ENCODE measurements around the gene CADPS. TPM values are rescaled to one million over a fixed set of nuclear protein-coding genes. Genes with fewer than 3 reads are reported as not detected.

Gene CADPS
- total and polyA plus RNA-seq, 5 donors = 29.4 to 64.2 (median 39.3) TPM

GRCh38 chr3:62416144-62416543, 459.1 kb downstream of the CADPS start:
- no peak overlapping the region for H3K27ac ChIP-seq (ENCODE audit: low read length)
- no peaks in the 10 kb centered on the region for H3K27me3 ChIP-seq (ENCODE audit: control insufficient read depth, insufficient read depth)
- no peak overlapping the region for H3K4me3 ChIP-seq (ENCODE audit: low read length)
- no peaks in the 10 kb centered on the region for H3K4me1 ChIP-seq (ENCODE audit: control insufficient read depth, insufficient read depth, low read length)
- intact Hi-C loops (cut with DNase I) = no loop called here
- H3K9me3 ChIP-seq (ENCODE audit: control insufficient read depth, low read length) = no peaks in the 10 kb centered on the region
- no peak for DNase-seq
- 50% methylated on average over 3 of the region's 3 CpGs for WGBS
- ATAC-seq = no peak

DNA sequence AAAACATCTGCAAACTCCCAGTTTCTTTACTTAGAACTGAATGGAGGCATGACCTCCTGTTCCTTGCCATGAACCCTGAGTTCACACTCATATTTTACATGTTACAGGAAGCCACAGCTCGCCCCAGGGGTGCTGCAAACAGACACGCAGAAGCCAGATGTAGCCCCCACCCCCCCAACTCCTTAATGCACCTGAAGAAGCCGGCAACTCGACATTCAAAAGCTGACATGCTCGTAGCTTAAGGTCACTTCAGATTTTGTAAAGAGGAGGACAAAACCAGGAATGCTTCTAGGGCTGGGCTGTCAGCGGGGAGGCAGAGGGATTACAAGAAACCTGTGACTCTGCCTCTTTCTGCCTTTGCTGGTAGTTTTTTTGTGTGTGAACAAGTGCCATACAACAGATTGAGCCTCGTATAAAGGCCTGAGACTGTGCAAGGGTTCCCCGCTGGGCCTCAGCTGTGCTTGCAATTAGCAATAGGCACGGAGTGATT, 459.9 kb downstream of the CADPS start:
- Histone ChIP-seq H3K27me3 (ENCODE audit: control insufficient read depth, insufficient read depth) (no peaks in the 10 kb centered on the region), H3K4me1 (ENCODE audit: control insufficient read depth, insufficient read depth, low read length) (no peaks in the 10 kb centered on the region), H3K9me3 (ENCODE audit: control insufficient read depth, low read length) (no peaks in the 10 kb centered on the region), H3K27ac (ENCODE audit: low read length) (no peak overlapping the region), H3K4me3 (ENCODE audit: low read length) (no peak overlapping the region)
- intact Hi-C loops (cut with DNase I) = no loop called here
- ATAC-seq = no peak
- no peak for DNase-seq
- WGBS = 53% methylated on average over 9 of the region's 9 CpGs

GRCh38 chr3:62414786-62415185, 460.4 kb downstream of the CADPS start:
- Histone ChIP-seq H3K27ac (ENCODE audit: low read length) (no peak overlapping the region), H3K4me1 (ENCODE audit: control insufficient read depth, insufficient read depth, low read length) (no peaks in the 10 kb centered on the region), H3K4me3 (ENCODE audit: low read length) (no peak overlapping the region), H3K27me3 (ENCODE audit: control insufficient read depth, insufficient read depth) (no peaks in the 10 kb centered on the region), H3K9me3 (ENCODE audit: control insufficient read depth, low read length) (no peaks in the 10 kb centered on the region)
- intact Hi-C loops (cut with DNase I) = no loop called here
- 73% methylated on average over 11 of the region's 11 CpGs for WGBS
- no peak for ATAC-seq
- no peak for DNase-seq

DNA sequence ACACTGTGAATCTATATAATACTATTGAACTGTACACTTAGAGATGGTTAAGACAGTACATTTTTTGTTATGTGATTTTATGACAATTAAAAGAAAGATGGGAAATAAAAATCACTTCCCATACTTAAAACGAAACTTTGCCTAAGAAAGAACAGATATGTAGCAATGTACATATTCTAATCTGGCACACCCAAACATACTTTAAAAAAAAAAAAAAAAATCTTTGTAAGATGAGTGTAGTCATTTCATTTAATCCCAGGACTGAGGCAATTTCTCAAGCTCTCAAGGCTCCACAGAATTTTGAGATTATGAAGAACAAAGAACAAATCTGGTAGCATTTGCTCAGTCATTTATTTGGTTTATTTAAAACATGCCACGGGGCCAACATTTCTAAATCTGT, 461.5 kb downstream of the CADPS start:
- H3K4me3 ChIP-seq (ENCODE audit: low read length) = no peak overlapping the region
- ATAC-seq (no peak), DNase-seq (no peak)
- no peaks in the 10 kb centered on the region for H3K9me3 ChIP-seq (ENCODE audit: control insufficient read depth, low read length)
- no peaks in the 10 kb centered on the region for H3K4me1 ChIP-seq (ENCODE audit: control insufficient read depth, insufficient read depth, low read length)
- no peaks in the 10 kb centered on the region for H3K27me3 ChIP-seq (ENCODE audit: control insufficient read depth, insufficient read depth)
- WGBS = 78% methylated on average over 2 of the region's 2 CpGs
- intact Hi-C loops (cut with DNase I) = no loop called here
- H3K27ac ChIP-seq (ENCODE audit: low read length) = no peak overlapping the region

GRCh38 chr3:62406945-62407344, 468.3 kb downstream of the CADPS start:
- Histone ChIP-seq H3K4me1 (ENCODE audit: control insufficient read depth, insufficient read depth, low read length) (no peaks in the 10 kb centered on the region), H3K4me3 (ENCODE audit: low read length) (no peak overlapping the region), H3K27ac (ENCODE audit: low read length) (no peak overlapping the region), H3K9me3 (ENCODE audit: control insufficient read depth, low read length) (no peaks in the 10 kb centered on the region), H3K27me3 (ENCODE audit: control insufficient read depth, insufficient read depth) (no peaks in the 10 kb centered on the region)
- WGBS = 79% methylated on average over 2 of the region's 2 CpGs
- ATAC-seq (no peak), DNase-seq (no peak)
- intact Hi-C loops (cut with DNase I) = no loop called here

DNA sequence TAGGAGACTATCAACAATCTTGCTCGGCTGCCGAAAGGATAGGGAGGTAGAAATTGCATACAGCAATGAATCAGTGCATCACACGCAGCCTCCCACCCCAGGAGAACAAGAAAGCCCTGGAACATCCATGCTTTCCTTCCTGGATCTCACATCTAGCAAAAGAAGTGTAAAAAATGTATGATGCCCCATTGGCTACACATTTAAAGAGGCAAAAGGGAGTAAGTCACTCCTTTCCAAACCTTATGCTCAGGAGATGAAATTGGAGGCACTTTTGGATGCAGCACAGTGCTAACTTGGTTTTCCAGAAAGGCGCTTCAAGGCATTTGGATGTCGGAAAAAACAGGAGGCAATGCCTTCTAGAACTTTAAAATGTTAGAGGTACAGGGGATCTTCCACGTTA, 469.6 kb downstream of the CADPS start:
- intact Hi-C loops (cut with DNase I) = no loop called here

DNA sequence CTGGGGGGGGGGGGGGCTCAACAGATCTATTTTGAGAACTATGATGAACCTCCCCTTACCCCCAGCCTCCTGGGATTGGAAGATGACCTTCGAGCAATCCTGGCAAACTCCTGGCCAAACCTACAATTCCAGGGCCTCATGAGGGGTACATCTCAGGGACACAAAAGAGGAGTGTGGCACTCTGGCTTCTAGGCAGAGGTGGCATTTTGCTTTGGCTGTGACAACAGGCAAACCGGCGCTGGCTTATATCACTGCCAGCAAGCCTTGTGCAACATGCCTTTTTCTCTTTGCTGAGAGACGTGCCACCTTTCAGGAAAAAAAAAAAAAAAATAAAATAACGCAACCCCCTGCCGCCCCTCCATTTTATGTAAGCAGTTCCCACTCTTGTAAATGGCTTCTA, 470.1 kb downstream of the CADPS start:
- intact Hi-C loops (cut with DNase I) = no loop called here
- WGBS = 73% methylated on average over 6 of the region's 6 CpGs
- no peak overlapping the region for H3K27ac ChIP-seq (ENCODE audit: low read length)

More for the DNA sequence above, 469.6 kb downstream of the CADPS start:
- no peak overlapping the region for H3K4me3 ChIP-seq (ENCODE audit: low read length)
- no peaks in the 10 kb centered on the region for H3K27me3 ChIP-seq (ENCODE audit: control insufficient read depth, insufficient read depth)
- DNase-seq (no peak), ATAC-seq (no peak)
- WGBS = 81% methylated on average over 6 of the region's 6 CpGs
- H3K4me1 ChIP-seq (ENCODE audit: control insufficient read depth, insufficient read depth, low read length) = no peaks in the 10 kb centered on the region
- H3K27ac ChIP-seq (ENCODE audit: low read length) = no peak overlapping the region
- no peaks in the 10 kb centered on the region for H3K9me3 ChIP-seq (ENCODE audit: control insufficient read depth, low read length)

GRCh38 chr3:62404321-62404720, 470.9 kb downstream of the CADPS start:
- no peak overlapping the region for H3K4me3 ChIP-seq (ENCODE audit: low read length)
- DNase-seq = no peak
- H3K27me3 ChIP-seq (ENCODE audit: control insufficient read depth, insufficient read depth) = no peaks in the 10 kb centered on the region
- WGBS = 79% methylated on average over 8 of the region's 8 CpGs
- H3K4me1 ChIP-seq (ENCODE audit: control insufficient read depth, insufficient read depth, low read length) = no peaks in the 10 kb centered on the region
- H3K27ac ChIP-seq (ENCODE audit: low read length) = no peak overlapping the region
- no peak for ATAC-seq
- no peaks in the 10 kb centered on the region for H3K9me3 ChIP-seq (ENCODE audit: control insufficient read depth, low read length)
- intact Hi-C loops (cut with DNase I) = no loop called here

More for the DNA sequence above, 470.1 kb downstream of the CADPS start:
- DNase-seq (no peak), ATAC-seq (peak in 1 of 2 donors; percentile 22)
- Histone ChIP-seq H3K9me3 (ENCODE audit: control insufficient read depth, low read length) (no peaks in the 10 kb centered on the region), H3K4me3 (ENCODE audit: low read length) (no peak overlapping the region), H3K27me3 (ENCODE audit: control insufficient read depth, insufficient read depth) (no peaks in the 10 kb centered on the region), H3K4me1 (ENCODE audit: control insufficient read depth, insufficient read depth, low read length) (no peaks in the 10 kb centered on the region)

GRCh38 chr3:62403765-62404164, 471.5 kb downstream of the CADPS start:
- Histone ChIP-seq H3K27ac (ENCODE audit: low read length) (no peak overlapping the region), H3K4me1 (ENCODE audit: control insufficient read depth, insufficient read depth, low read length) (no peaks in the 10 kb centered on the region), H3K4me3 (ENCODE audit: low read length) (no peak overlapping the region), H3K27me3 (ENCODE audit: control insufficient read depth, insufficient read depth) (no peaks in the 10 kb centered on the region), H3K9me3 (ENCODE audit: control insufficient read depth, low read length) (no peaks in the 10 kb centered on the region)
- no peak for DNase-seq
- no peak for ATAC-seq
- intact Hi-C loops (cut with DNase I) = no loop called here
- 85% methylated on average over 3 of the region's 3 CpGs for WGBS

DNA sequence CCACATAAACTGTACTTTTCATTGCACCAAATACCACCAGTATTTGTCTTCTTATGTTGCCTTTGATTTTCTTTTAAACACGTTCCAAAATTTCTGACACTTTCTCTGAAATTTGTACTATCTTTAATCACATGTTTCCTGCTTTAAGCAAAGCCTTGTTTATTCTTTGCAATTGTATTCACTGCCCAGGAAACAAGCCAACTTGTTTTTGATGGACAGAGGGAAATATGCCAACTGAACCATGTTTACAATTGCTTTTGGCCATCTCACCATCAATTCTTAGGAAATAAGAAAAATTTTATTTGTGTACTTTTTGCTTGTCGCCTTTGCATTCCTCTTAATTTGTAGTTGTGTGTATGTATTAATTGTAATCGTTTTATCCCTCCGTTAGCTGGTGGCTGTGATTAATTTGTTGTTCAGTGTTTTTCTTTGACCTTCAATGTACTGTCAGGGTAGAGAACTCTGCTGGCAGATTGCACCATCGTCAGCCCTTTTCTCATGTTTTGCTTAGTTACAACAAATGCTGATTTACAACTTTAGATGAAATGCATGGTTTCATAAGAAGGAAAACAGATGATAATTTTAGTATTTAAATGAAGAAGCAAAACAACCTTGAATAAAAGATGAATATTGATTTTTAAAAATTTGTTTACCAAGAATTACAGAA, 482.5 kb downstream of the CADPS start:
- intact Hi-C loops (cut with DNase I) = no loop called here
- WGBS = 54% methylated on average over 5 of the region's 5 CpGs
- no peaks in the 10 kb centered on the region for H3K9me3 ChIP-seq (ENCODE audit: control insufficient read depth, low read length)
- no peaks in the 10 kb centered on the region for H3K27me3 ChIP-seq (ENCODE audit: control insufficient read depth, insufficient read depth)
- H3K4me3 ChIP-seq (ENCODE audit: low read length) = no peak overlapping the region
- H3K4me1 ChIP-seq (ENCODE audit: control insufficient read depth, insufficient read depth, low read length) = no peaks in the 10 kb centered on the region
- no peak overlapping the region for H3K27ac ChIP-seq (ENCODE audit: low read length)
- DNase-seq = no peak
- ATAC-seq = no peak

DNA sequence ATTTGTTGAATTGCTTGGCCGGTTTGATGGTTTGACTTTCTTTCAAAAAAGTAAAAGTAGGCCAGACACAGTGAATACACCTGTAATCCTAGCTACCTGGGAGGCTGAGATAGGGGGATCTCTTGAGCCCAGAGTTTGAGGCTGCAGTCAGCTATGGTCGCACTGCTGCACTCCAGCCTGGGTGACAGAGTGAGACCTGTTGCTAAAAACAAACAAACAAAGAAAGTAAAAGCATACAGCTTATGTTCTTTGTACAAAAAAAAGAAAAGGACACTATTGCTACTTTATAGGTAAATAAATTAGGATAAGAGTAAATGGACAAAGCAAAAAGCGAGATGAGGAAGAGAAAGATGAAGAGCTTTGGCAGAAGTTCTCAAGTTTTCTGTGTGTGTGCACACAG, 488.0 kb downstream of the CADPS start:
- DNase-seq (no peak), ATAC-seq (no peak)
- intact Hi-C loops (cut with DNase I) = no loop called here
- H3K27ac ChIP-seq (ENCODE audit: low read length) = no peak overlapping the region
- H3K9me3 ChIP-seq (ENCODE audit: control insufficient read depth, low read length) = no peaks in the 10 kb centered on the region
- H3K4me1 ChIP-seq (ENCODE audit: control insufficient read depth, insufficient read depth, low read length) = no peaks in the 10 kb centered on the region
- 81% methylated on average over 3 of the region's 3 CpGs for WGBS
- no peak overlapping the region for H3K4me3 ChIP-seq (ENCODE audit: low read length)
- no peaks in the 10 kb centered on the region for H3K27me3 ChIP-seq (ENCODE audit: control insufficient read depth, insufficient read depth)

DNA sequence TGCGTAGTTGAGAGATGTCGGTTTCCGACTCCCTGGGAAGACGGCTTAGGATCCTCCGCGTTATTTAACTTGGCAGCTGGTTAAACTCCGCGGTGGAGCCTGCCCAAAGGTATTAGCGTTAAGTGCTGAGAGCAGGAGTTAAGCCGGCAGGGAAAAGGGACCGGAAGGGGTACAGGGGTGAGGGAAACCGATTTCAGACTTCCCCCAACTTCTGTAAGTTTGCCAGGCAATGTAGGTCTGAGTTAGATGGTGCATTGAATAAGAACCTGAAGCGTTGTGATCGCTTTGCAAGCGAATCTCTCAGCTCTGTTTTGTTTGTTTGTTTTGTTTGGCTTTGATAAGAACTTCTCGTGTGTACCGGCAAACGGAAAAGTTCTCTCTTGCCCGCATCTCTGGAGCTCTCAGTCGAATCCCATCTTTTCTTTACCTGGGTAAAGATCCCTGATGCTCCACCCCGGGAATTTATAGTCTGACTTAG, 495.9 kb downstream of the CADPS start:
- H3K4me3 ChIP-seq (ENCODE audit: low read length) = no peak overlapping the region
- H3K9me3 ChIP-seq (ENCODE audit: control insufficient read depth, low read length) = peaks cover 2% of the 10 kb centered on the region
- no peak overlapping the region for H3K27ac ChIP-seq (ENCODE audit: low read length)
- ATAC-seq (no peak), DNase-seq (no peak)
- H3K27me3 ChIP-seq (ENCODE audit: control insufficient read depth, insufficient read depth) = no peaks in the 10 kb centered on the region
- intact Hi-C loops (cut with DNase I) = no loop called here
- 3% methylated on average over 21 of the region's 21 CpGs for WGBS
- no peaks in the 10 kb centered on the region for H3K4me1 ChIP-seq (ENCODE audit: control insufficient read depth, insufficient read depth, low read length)
